Measurements from ENCODE around the gene PRKRIP1.
"Not testable (repeated sequence)": the region's sequence is repeated elsewhere in the genome, so short reads cannot be mapped to it uniquely, and the experiment has no call there.

PRKRIP1 gene, protein sequence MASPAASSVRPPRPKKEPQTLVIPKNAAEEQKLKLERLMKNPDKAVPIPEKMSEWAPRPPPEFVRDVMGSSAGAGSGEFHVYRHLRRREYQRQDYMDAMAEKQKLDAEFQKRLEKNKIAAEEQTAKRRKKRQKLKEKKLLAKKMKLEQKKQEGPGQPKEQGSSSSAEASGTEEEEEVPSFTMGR

DNA sequence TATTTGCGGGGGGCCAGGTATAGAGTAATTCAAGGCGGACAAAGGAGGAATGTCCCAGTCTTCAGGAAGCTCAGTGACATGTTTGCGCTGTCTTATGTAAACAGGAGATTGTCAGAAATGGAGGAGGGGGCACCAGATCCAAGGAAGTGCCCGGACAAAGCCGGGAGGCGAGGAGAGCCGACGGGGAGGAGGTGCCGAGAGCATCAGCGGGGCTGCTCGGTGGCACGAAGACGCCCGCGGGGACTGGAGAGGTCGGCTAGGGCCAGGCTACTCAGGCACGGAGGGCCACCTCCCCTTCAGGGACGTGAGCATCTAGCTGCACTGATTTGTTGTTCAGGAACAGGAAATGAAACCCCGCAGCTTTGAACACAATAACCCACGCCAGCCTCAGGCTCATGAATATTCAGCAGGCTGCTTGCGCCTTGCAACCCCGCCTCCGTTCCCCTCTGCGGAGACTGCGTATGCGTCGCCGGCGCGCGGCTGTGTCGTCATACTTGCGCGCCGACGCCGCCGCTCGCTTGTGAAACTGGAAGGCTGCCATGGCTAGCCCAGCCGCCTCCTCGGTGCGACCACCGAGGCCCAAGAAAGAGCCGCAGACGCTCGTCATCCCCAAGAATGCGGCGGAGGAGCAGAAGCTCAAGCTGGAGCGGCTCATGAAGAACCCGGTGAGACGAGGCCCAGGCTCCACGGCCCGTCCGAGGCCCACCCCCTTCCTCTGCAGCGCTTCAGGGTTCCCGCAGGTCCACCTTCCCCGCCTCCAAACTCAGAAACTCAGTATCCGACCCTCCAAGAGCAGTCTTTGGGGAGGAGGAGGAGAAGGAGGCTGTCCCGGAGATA, at the start of gene PRKRIP1:
Gene PRKRIP1, plus strand, starts transcription at position 491 of the 837 bp plus-strand sequence. Its CDS starts 49 bp downstream, at position 540.
- peak; percentile 93 for DNase-seq

GRCh38 chr7:102346983-102347382, 49.2 kb upstream of the PRKRIP1 start:
- not testable (repeated sequence) for DNase-seq

GRCh38 chr7:102356344-102356743, 39.8 kb upstream of the PRKRIP1 start, which contains the start of gene SPDYE6:
Gene SPDYE6, minus strand, starts transcription at chr7:102356444. Its CDS starts 421 bp downstream, at chr7:102356023.
- DNase-seq: not testable (repeated sequence)

DNA sequence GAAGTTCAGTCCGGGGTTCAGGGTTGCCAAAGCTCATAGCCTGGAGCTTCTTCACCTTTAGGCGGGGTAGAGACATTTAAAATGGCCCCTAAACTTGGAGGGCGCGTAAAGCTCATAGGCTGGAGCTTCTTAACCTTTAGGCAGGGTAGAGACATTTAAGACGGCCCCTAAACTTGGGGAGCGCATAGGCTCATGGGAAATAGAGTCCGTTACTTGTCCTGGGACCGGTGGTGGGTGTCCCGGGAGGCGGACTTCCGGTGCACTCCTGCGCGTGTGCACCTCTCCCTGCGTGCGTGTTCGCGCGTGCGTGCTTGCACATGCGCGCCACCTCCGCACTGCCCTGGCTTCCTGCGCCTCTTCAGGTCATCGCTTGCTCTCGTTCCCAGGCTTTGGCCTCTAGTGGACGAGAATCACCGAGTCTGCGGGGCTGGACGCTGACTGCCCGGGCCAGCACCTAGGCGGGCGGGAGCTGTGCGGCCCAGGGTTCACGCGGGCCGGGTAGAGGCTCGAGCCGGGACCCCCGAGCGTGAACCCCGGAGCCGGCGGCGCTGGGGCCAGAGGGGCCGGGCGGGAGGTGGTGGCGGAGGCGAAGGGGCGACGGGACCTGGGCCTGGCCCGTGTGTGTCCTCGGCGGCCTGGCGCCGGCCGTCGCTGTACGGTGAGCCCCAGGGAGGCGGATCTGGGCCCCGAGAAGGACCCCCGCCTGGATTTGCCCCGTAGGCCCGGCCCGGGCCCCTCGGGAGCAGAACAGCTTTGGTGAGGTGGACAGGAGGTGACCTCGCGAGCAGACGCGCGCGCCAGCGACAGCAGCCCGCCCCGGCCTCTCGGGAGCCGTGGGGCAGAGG, 32.4 kb upstream of the PRKRIP1 start:
- peak; percentile 98 for DNase-seq

DNA sequence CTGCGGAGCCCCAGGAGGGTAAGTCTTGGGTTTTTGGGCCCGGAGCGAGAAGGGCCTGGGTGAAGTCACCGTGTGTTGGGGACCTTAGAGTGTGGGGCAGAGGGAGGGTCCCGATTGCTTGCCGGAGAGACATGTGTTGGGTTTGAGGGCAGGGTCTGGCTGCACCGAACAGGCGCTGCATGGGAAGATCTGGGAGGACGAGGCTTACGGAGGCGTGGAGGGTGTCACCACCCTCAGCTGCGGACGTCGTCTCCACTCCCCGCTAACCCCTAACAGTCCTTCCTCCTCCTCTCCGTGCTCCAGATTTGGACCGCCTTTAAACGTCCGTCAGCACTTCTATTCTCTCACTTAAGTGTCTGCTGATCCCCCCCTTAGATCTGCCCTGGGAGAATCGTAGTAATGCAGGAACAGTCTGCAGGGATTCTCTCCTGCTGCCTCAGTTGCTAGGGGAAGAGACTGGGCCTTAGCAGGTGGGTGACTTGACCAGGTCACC, 31.7 kb upstream of the PRKRIP1 start:
- not testable (repeated sequence) for DNase-seq

GRCh38 chr7:102365390-102365789, 30.8 kb upstream of the PRKRIP1 start:
- DNase-seq: not testable (repeated sequence)

- not testable (repeated sequence) for DNase-seq
Measured at GRCh38 chr7:102370038-102370437, 26.1 kb upstream of the PRKRIP1 start.

DNA sequence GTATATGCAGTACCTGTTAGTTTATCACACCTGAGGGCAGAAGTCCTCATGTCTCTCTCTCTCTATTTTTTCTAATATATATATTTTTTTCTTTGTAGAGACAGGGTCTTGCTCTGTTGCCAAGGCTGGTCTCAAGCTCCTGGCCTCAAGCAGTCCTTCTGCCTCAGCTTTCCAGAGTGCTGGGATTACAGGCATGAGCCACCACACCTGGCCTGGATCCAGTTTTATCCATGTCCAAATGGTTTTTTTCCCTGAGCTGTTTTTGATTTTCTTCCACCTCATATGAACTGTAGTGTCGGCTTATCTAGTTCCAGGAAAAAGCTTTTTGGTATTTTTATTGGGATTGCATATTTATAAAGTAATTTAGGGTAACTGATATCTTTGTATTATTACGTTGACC, 23.4 kb upstream of the PRKRIP1 start:
- DNase-seq: not testable (repeated sequence)

DNA sequence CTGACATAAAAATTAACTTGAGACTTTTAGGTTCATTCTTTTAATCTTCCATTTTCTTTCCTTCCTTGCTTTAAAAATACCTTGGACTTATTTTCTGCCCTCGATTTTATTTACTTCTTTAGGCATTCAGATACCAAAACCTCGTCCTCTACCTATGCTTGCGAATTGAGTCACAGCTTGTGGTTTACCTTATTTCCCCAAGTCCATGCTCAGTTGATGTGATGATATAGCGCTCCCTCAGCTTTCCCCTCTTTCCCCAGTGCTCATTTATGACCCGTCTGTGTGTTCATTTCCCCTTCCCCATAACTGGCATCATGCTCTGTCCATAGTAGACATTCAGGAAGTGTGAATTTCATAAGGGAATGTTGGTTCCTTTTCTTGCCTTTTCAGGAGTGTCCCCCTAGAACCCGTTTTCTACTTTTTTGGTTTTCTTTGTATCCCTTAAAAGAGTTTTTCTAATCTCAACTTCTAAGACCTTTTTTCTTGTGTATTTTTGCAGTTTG, 19.1 kb upstream of the PRKRIP1 start:
- DNase-seq: no peak

DNA sequence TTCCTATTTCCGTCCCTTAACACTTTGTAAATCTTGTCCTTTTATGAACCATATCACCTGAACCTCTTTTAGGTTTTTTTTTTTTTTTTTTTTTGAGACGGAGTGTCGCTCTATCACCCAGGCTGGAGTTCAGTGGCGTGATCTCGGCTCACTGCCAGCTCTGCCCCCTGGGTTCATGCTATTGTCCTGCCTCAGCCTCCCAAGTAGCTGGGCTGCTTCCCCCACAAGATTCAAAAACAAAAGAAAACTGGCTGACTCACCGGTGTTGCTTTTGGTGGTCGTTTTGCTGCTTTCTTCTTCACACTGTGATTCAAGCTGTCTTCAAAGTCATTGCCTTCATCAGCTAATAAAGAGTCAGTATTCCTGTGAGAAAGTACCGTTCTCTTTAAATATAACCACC, 15.3 kb upstream of the PRKRIP1 start:
- not testable (repeated sequence) for DNase-seq

- not testable (repeated sequence) for DNase-seq
Measured at GRCh38 chr7:102381696-102382425, 14.3 kb upstream of the PRKRIP1 start.

DNA sequence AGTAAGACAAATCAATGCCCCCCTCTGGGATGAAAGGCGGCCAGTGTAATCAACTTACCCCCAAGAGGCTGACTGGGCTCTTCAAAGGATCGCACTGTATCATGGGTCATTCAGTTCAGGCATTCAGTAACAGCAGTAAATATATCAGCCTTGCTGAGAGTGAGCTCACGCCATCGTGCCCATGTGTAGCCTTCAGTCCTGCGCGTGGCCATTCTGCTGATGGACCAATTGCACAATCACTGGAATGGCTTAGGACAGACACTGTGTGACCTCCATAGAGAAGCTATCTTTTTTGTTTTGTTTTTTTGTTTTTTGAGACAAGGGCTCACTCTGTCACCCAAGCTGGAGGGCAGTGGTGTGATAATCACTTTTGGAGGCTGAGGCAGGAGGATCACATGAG, 9.1 kb upstream of the PRKRIP1 start:
- no peak for DNase-seq

GRCh38 chr7:102389810-102390209, 6.4 kb upstream of the PRKRIP1 start:
- no peak for DNase-seq

- DNase-seq: peak; percentile 67
Measured at GRCh38 chr7:102390697-102391484, 5.3 kb upstream of the PRKRIP1 start.

DNA sequence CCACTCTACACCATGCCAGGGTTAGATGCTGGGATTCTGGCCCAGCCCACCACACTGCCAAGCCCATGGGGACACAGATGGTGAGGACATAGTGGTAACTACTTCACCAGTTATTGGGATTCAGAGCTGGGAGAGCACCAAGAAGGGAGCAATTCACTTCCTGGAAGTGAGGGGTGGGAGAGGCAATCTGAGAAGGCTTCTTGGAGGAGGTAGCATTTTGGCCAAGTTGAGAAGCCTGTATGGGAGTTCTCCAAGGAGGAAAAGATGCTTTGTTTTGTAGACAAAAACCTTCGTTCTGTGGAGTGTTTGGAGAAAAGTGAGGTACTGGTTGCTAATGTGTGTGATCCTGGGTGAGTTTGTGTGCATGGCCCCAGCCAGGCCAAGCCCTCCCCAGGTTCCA, 3.8 kb upstream of the PRKRIP1 start:
- no peak for DNase-seq

DNA sequence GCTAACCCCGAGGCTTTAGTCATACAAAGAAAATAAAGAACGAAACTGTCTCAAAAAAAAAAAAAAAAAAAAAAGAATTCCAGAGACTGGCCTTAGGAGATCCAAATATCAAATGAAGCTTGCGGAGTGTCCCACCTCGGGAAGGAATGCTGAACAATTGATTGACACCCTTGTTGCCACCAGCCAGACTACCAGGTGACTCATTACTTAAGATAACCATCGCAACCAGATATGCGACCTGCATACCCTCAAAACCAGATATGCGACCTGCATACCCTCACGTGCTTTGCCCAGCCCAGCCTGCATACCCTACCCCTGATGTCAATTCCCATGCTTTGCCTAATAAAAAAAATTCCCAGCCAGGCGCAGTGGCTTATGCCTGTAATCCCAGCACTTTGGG, 2.7 kb upstream of the PRKRIP1 start:
- no peak for DNase-seq

DNA sequence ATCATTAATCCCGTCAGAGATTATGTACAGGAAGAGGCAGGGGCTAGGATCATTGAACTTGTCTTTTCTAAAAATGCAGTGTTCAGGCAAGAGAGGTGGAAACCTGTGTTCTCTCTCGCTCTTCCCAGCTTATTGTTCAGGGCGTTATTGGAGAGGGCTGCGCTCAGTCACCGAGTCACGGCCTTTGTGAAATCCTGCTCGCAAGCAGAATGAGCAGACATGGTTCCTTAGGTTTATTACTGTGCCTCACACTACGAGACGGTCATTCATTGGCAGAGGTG, 631 bp upstream of the PRKRIP1 start:
- no peak for DNase-seq

DNA sequence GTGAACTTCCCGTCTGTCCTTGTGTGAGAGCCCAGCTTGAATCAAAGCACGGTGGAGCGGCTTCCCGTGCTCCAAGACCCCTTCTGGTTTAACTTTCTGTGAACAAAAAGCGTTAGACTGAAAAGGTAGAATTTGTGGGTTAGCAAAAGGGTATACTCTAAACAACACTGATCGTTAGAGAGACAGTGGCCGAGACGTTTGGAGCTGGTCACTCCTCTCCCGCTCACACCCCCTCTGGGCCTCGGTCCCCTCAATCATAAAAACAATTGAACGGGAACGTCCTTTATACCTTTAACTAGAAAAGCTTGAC, 502 bp downstream of the PRKRIP1 start:
- no peak for DNase-seq

GRCh38 chr7:102398543-102398942, 2.4 kb downstream of the PRKRIP1 start:
- DNase-seq: no peak

- DNase-seq: no peak
Measured at GRCh38 chr7:102400360-102400759, 4.2 kb downstream of the PRKRIP1 start.

DNA sequence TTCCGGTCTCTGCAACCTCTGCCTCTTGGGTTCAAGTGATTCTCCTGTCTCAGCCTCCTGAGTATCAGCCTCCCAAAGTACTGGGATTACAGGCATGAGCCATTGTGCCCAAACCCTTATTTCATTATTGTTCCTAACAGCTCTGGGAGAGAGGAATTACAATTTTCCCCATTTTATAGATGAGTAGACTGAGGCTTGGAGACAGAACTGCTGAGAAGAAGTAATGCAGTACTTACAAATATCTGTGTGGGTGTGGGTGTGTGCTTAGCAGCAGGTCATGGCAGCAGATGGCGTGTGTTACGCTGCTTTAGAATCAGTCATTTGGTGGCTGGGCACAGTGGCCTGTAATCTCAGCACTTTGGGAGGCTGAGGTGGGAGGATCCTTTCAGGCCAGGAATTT, 7.4 kb downstream of the PRKRIP1 start:
- no peak for DNase-seq

Measured in NCI-H146 (cell line).